ENCODE measurements around the gene KLC4. TPM values are rescaled to one million over a fixed set of nuclear protein-coding genes. Genes with fewer than 3 reads are reported as not detected.

Gene KLC4
- total and polyA plus RNA-seq, 9 of the 15 experiments (the other 6 are each of a cell fraction or from before 2014, with no cell fraction given), result 1.7 to 16.2 (median 7.7) TPM

DNA sequence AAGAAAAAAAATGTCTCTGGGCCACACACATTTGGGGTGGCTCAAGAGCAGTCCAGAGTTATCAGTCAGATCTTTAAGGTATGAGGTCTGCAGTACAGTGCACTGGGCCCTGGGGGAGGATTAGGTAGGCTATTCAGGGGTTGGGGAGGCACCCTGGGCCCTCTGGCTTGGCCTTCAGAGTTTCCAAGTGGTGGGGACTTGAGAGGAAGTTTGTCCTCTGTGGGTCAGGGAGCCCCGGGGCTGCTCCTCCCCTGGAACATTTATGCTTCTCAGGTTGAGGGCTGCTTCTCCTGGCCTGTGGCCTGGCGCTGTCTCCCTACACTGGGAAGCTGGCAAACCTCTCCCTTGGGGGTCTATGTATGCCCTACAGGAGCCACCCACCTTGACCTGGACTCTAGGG, 62.7 kb downstream of the KLC4 start:
- DNase-seq (ENCODE audit: extremely low read depth in 1 of 4, low spot score in 3 of 4) (no peak), ATAC-seq (peak; percentile 38; the same call in 2 of the 3 replicates), FAIRE-seq (no peak)
- peaks cover 0 to 8% of the 10 kb centered on the region in 2 experiments; a peak in 1 of 5 replicates for H3K27me3 ChIP-seq (ENCODE audit: control insufficient read depth in 2 of 2, insufficient read depth in 2 of 2, low read length in 2 of 2)
- in situ Hi-C loops (cut with MboI) (no loop called here), intact Hi-C loops (cut with micrococcal nuclease) (no loop called here)
- no peak overlapping the region for H2AFZ ChIP-seq (ENCODE audit: low read depth, low read length)
- no peak overlapping the region for H3K4me3 ChIP-seq
- no peak overlapping the region for H3K27ac ChIP-seq (ENCODE audit: extremely low read depth, low read depth, low read length)
- 0 out of 4 replicates have a peak overlapping the region, but pooled peaks of 1 of the 2 experiments have one; percentile 57 for H3K9ac ChIP-seq (ENCODE audit: insufficient read depth in 1 of 2, low read depth in 2 of 2, low read length in 2 of 2)
- POLR2A ChIA-PET, result interaction anchor here (0.6 kb wide), 1 partner anchor 95 kb away, joined by 3 read pairs; no protein-coding TSS in a partner anchor
- no peaks in the 10 kb centered on the region for H3K79me2 ChIP-seq (ENCODE audit: control insufficient read depth, insufficient read depth, low read length)
- no peaks in the 10 kb centered on the region for H3K9me1 ChIP-seq (ENCODE audit: control insufficient read depth, insufficient read depth, low read length)
- H4K20me1 ChIP-seq (replicated peaks; ENCODE audit: control insufficient read depth, insufficient read depth, low read length), result no peaks in the 10 kb centered on the region
- no peak overlapping the region for H3K4me2 ChIP-seq (ENCODE audit: insufficient read depth, low read length)
- TF ChIP-seq NFE2 (IDR thresholded peaks at IDR 0.05; ENCODE audit: low read depth), result no peak
- no peak for TF ChIP-seq C11orf30 (IDR thresholded peaks at IDR 0.05; ENCODE audit: low read depth)
- H3K4me1 ChIP-seq (replicated peaks in 1 of 2; ENCODE audit: control insufficient read depth in 2 of 2, insufficient read depth in 2 of 2, low read length in 2 of 2), result peaks cover 0 to 10% of the 10 kb centered on the region in 2 experiments; a peak in 3 of 5 replicates
- H3K36me3 ChIP-seq (ENCODE audit: control insufficient read depth, insufficient read depth, low read length), result no peaks in the 10 kb centered on the region
- BruUV-seq (replicated peaks), result no TSS peak
- H3K9me3 ChIP-seq (replicated peaks; ENCODE audit: control insufficient read depth, insufficient read depth, low read depth, low read length), result no peaks in the 10 kb centered on the region
- 45% methylated on average over 2 of the region's 2 CpGs for WGBS (ENCODE audit: insufficient coverage, low coverage, missing lambda C conversion rate)
- CTCF ChIA-PET (ENCODE audit: low intra/inter-chr PET ratio), result no interaction called here

DNA sequence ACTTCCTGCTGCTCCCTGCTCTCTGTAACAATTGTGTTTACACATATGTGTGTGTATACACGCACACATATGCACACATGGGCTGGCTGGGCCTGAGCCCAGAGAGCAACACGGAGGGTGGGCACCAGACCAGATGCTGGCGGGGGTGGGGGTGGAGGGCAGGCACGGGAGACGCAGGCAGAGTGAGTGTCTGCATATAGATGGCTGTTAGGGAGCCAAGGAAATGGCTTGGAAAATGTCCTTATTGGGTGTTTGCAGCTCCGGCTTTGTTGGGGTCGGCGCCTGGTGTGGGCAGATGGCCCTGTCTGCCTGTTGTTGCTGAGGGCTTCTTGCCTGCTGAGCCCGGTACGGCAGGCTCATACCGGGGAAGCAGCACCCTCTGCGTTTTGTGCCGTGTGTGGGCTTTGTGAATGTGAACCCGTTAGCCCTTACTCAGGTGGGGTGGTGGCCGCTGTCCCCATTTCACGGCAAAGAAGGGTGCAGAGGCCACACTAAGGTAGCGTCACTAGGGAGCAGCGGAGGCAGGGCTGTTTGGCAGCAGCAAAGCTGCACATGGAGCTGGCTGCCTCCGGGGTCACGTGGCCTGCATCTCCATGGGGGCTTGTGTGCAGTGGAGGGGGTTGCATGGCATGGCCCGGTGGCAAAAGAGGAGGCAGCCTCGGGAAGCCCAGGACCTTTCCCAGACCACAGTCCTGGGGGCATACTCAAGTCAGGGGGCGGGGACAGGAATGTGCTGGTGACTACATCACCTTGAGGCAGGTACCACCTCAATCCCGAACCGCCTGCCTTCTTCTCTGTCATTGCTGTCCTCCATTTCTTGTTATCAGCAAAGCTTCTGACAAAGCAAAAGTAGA, 64.3 kb downstream of the KLC4 start:
- 56% methylated on average over 25 of the region's 25 CpGs for WGBS (ENCODE audit: insufficient coverage, low coverage, missing lambda C conversion rate)
- intact Hi-C loops (cut with micrococcal nuclease), result no loop called here
- in situ Hi-C loops (cut with MboI), result no loop called here
- Histone ChIP-seq H3K9ac (ENCODE audit: insufficient read depth in 1 of 2, low read depth in 2 of 2, low read length in 2 of 2) (0 out of 4 replicates have a peak overlapping the region, but pooled peaks of 1 of the 2 experiments have one; percentile 38), H3K9me1 (ENCODE audit: control insufficient read depth, insufficient read depth, low read length) (no peaks in the 10 kb centered on the region), H3K27me3 (ENCODE audit: control insufficient read depth in 2 of 2, insufficient read depth in 2 of 2, low read length in 2 of 2) (peaks cover 0 to 9% of the 10 kb centered on the region in 2 experiments; a peak in 2 of 5 replicates), H3K79me2 (ENCODE audit: control insufficient read depth, insufficient read depth, low read length) (no peaks in the 10 kb centered on the region), H3K4me2 (ENCODE audit: insufficient read depth, low read length) (no peak overlapping the region), H3K36me3 (ENCODE audit: control insufficient read depth, insufficient read depth, low read length) (no peaks in the 10 kb centered on the region), H3K27ac (ENCODE audit: extremely low read depth, low read depth, low read length) (no peak overlapping the region), H3K9me3 (replicated peaks; ENCODE audit: control insufficient read depth, insufficient read depth, low read depth, low read length) (no peaks in the 10 kb centered on the region), H2AFZ (ENCODE audit: low read depth, low read length) (0 out of 2 replicates have a peak overlapping the region, but pooled peaks have one; percentile 14), H4K20me1 (replicated peaks; ENCODE audit: control insufficient read depth, insufficient read depth, low read length) (no peaks in the 10 kb centered on the region), H3K4me3 (no peak overlapping the region), H3K4me1 (replicated peaks in 1 of 2; ENCODE audit: control insufficient read depth in 2 of 2, insufficient read depth in 2 of 2, low read length in 2 of 2) (peaks cover 0 to 12% of the 10 kb centered on the region in 2 experiments; a peak in 3 of 5 replicates)
- DNase-seq (ENCODE audit: extremely low read depth in 1 of 4, low spot score in 3 of 4) (no peak), ATAC-seq (no peak), FAIRE-seq (no peak)
- POLR2A ChIA-PET, result interaction anchor here (0.9 to 3.1 kb wide), 6 partner anchors 8 to 110 kb away, joined by 3 to 27 read pairs (median 4); partner anchors contain the start of genes KLHDC3 and MEA1
- CTCF ChIA-PET (ENCODE audit: low intra/inter-chr PET ratio), result no interaction called here
- no TSS peak for BruUV-seq (replicated peaks)
- TF ChIP-seq, protein P1, sequence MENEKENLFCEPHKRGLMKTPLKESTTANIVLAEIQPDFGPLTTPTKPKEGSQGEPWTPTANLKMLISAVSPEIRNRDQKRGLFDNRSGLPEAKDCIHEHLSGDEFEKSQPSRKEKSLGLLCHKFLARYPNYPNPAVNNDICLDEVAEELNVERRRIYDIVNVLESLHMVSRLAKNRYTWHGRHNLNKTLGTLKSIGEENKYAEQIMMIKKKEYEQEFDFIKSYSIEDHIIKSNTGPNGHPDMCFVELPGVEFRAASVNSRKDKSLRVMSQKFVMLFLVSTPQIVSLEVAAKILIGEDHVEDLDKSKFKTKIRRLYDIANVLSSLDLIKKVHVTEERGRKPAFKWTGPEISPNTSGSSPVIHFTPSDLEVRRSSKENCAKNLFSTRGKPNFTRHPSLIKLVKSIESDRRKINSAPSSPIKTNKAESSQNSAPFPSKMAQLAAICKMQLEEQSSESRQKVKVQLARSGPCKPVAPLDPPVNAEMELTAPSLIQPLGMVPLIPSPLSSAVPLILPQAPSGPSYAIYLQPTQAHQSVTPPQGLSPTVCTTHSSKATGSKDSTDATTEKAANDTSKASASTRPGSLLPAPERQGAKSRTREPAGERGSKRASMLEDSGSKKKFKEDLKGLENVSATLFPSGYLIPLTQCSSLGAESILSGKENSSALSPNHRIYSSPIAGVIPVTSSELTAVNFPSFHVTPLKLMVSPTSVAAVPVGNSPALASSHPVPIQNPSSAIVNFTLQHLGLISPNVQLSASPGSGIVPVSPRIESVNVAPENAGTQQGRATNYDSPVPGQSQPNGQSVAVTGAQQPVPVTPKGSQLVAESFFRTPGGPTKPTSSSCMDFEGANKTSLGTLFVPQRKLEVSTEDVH (IDR thresholded peaks at IDR 0.05; ENCODE audit: low read depth, partially characterized antibody), result no peak
- TF ChIP-seq HDAC6 (IDR thresholded peaks at IDR 0.05; ENCODE audit: low read depth, low read length), result no peak
- TF ChIP-seq ZNF165 (CRISPR knock-in tag; IDR thresholded peaks at IDR 0.05; ENCODE audit: borderline replicate concordance), result no peak
- TF ChIP-seq FUS (optimal IDR thresholded peaks at IDR 0.05; ENCODE audit: low read depth, low read length), result no peak
- TF ChIP-seq ZNF263 (CRISPR knock-in tag; IDR thresholded peaks at IDR 0.05; ENCODE audit: borderline replicate concordance), result no peak
- TF ChIP-seq TCFL5 (CRISPR knock-in tag; conservative IDR thresholded peaks at IDR 0.05), result no peak
- TF ChIP-seq KAT8 (IDR thresholded peaks at IDR 0.05; ENCODE audit: low read depth), result no peak
- TF ChIP-seq PHTF2 (CRISPR knock-in tag; IDR thresholded peaks at IDR 0.05), result no peak
